SK-N-SH treated with all-trans-retinoic acid at 6 μM for 48 hours (cell line): ENCODE results near the gene MAML3.

ENCODE experiments used
- CSDC2 ChIP-seq: fragments of 250-450 bp; sonication (Bioruptor Pico); IDR thresholded peaks from 2 replicates; pipeline ENCODE4 v1.5.0; 2020; ENCODE audit warnings: mild to moderate bottlenecking, moderate library complexity
- RARB ChIP-seq: fragments of 250-450 bp; sonication (Bioruptor Pico); IDR thresholded peaks from 2 replicates; pipeline ENCODE4 v1.8.0; 2021; ENCODE audit warnings: mild to moderate bottlenecking, moderate library complexity
- ZFP3 ChIP-seq: fragments of 250-450 bp; sonication (Bioruptor Pico); IDR thresholded peaks from 2 replicates; pipeline ENCODE4 v1.5.0; 2020; ENCODE audit warnings: mild to moderate bottlenecking, moderate library complexity
- ZNF565 ChIP-seq: fragments of 450-650 bp; formaldehyde crosslinking; conservative IDR thresholded peaks from 2 replicates; pipeline ENCODE4 v1.5.0; 2020; ENCODE audit warnings: low read depth, mild to moderate bottlenecking, moderate library complexity
- TF ChIP-seq, protein P1 (sequence below): fragments of 250-450 bp; sonication (Bioruptor Pico); IDR thresholded peaks from 2 replicates; pipeline ENCODE4 v1.8.0; 2020; ENCODE audit warnings: mild to moderate bottlenecking, moderate library complexity, borderline replicate concordance

DNA sequence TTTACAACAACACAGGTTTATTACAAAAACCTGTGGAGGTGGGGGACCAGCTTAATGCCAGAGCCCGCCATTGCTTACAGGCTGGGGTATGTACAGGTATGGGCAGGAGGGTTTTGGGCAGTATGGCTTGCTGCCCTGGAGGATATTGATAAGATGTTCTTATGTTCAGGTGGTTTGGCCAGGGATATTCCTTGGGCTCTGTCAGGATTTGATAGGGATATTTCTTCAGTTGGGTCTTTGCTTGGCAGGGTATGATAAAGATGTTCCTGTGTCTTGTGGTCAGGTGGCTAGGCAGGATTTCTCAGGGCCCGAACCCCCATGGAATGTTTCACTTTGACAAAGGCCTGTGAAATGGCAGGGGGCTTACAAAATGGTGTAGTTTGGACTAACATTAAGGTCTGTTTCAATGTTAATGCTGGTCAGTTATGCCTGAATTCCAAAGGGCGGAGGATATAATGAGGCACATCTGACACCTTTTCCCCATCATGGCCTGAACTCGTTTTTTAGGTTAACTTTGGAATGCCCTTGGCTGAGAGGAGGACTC, 485.3 kb downstream of the MAML3 start:
- no peak for TF ChIP-seq RARB (CRISPR knock-in tag)
- no peak for TF ChIP-seq CSDC2 (CRISPR knock-in tag)
- no peak for TF ChIP-seq ZFP3 (CRISPR knock-in tag)
- TF ChIP-seq, protein P1, sequence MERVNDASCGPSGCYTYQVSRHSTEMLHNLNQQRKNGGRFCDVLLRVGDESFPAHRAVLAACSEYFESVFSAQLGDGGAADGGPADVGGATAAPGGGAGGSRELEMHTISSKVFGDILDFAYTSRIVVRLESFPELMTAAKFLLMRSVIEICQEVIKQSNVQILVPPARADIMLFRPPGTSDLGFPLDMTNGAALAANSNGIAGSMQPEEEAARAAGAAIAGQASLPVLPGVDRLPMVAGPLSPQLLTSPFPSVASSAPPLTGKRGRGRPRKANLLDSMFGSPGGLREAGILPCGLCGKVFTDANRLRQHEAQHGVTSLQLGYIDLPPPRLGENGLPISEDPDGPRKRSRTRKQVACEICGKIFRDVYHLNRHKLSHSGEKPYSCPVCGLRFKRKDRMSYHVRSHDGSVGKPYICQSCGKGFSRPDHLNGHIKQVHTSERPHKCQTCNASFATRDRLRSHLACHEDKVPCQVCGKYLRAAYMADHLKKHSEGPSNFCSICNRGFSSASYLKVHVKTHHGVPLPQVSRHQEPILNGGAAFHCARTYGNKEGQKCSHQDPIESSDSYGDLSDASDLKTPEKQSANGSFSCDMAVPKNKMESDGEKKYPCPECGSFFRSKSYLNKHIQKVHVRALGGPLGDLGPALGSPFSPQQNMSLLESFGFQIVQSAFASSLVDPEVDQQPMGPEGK (CRISPR knock-in tag) = no peak
- no peak for TF ChIP-seq ZNF565 (CRISPR knock-in tag)
